ENCODE results near the gene SEL1L. TPM values are rescaled to one million over a fixed set of nuclear protein-coding genes. Genes with fewer than 3 reads are reported as not detected.

SEL1L gene
- total and polyA plus RNA-seq, 2 experiments from 2014 or later, result 21.3 to 65.7 TPM

DNA sequence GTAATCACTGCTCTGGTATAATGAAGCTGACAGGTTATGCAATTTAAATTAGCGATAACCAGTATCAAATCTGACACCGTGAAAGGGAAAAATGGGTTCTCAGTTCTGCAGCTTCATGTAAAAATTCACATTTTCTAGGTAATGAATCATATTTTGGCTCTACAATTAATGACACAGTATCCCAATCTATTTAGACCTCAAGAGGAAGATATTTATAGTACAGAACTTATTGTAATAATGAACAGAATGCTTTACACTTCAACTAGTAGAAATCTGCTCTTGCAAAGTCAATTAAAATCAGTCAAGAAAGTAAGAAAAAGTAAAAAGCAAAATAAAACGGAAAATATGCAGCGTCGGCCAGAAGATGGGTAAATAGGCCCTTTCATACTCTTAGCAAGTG, 24.3 kb downstream of the SEL1L start:
- Histone ChIP-seq H3K9me3 (ENCODE audit: low read depth) (no peaks in the 10 kb centered on the region), H3K36me3 (peaks cover 12% of the 10 kb centered on the region), H3K27me3 (no peaks in the 10 kb centered on the region)

GRCh38 chr14:81506487-81506886, 27.2 kb downstream of the SEL1L start:
- H3K27me3 ChIP-seq, result no peaks in the 10 kb centered on the region
- no peak overlapping the region for H3K27ac ChIP-seq
- TF ChIP-seq, protein P1, sequence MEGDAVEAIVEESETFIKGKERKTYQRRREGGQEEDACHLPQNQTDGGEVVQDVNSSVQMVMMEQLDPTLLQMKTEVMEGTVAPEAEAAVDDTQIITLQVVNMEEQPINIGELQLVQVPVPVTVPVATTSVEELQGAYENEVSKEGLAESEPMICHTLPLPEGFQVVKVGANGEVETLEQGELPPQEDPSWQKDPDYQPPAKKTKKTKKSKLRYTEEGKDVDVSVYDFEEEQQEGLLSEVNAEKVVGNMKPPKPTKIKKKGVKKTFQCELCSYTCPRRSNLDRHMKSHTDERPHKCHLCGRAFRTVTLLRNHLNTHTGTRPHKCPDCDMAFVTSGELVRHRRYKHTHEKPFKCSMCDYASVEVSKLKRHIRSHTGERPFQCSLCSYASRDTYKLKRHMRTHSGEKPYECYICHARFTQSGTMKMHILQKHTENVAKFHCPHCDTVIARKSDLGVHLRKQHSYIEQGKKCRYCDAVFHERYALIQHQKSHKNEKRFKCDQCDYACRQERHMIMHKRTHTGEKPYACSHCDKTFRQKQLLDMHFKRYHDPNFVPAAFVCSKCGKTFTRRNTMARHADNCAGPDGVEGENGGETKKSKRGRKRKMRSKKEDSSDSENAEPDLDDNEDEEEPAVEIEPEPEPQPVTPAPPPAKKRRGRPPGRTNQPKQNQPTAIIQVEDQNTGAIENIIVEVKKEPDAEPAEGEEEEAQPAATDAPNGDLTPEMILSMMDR (IDR thresholded peaks at IDR 0.05; ENCODE audit: low read depth, low read length), result no peak
- no peak for DNase-seq (ENCODE audit: low read depth in 1 of 2, low spot score in 1 of 2)
- H3K9me3 ChIP-seq (ENCODE audit: low read depth), result no peaks in the 10 kb centered on the region
- H3K36me3 ChIP-seq, result peaks cover 36% of the 10 kb centered on the region
- H3K4me1 ChIP-seq (ENCODE audit: low read depth), result no peaks in the 10 kb centered on the region
- no peak overlapping the region for H3K4me3 ChIP-seq

More for the DNA sequence above, 24.3 kb downstream of the SEL1L start:
- H3K4me1 ChIP-seq (ENCODE audit: low read depth), result no peaks in the 10 kb centered on the region
- no peak for DNase-seq (ENCODE audit: low read depth in 1 of 2, low spot score in 1 of 2)
- H3K4me3 ChIP-seq, result no peak overlapping the region
- TF ChIP-seq, protein P1 (IDR thresholded peaks at IDR 0.05; ENCODE audit: low read depth, low read length), result no peak
- no peak overlapping the region for H3K27ac ChIP-seq

- Histone ChIP-seq H3K4me1 (ENCODE audit: low read depth) (no peaks in the 10 kb centered on the region), H3K4me3 (no peak overlapping the region), H3K9me3 (ENCODE audit: low read depth) (no peaks in the 10 kb centered on the region), H3K27me3 (no peaks in the 10 kb centered on the region), H3K36me3 (peaks cover 43% of the 10 kb centered on the region), H3K27ac (no peak overlapping the region)
- TF ChIP-seq, protein P1 (IDR thresholded peaks at IDR 0.05; ENCODE audit: low read depth, low read length), result no peak
- no peak for DNase-seq (ENCODE audit: low read depth in 1 of 2, low spot score in 1 of 2)
Measured at GRCh38 chr14:81504864-81505263, 28.8 kb downstream of the SEL1L start.

GRCh38 chr14:81485781-81486180, 47.9 kb downstream of the SEL1L start:
- Histone ChIP-seq H3K9me3 (ENCODE audit: low read depth) (no peaks in the 10 kb centered on the region), H3K4me3 (no peak overlapping the region), H3K36me3 (peaks cover 66% of the 10 kb centered on the region), H3K4me1 (ENCODE audit: low read depth) (no peaks in the 10 kb centered on the region), H3K27me3 (no peaks in the 10 kb centered on the region), H3K27ac (no peak overlapping the region)
- no peak for DNase-seq (ENCODE audit: low read depth in 1 of 2, low spot score in 1 of 2)
- TF ChIP-seq, protein P1 (IDR thresholded peaks at IDR 0.05; ENCODE audit: low read depth, low read length), result no peak

DNA sequence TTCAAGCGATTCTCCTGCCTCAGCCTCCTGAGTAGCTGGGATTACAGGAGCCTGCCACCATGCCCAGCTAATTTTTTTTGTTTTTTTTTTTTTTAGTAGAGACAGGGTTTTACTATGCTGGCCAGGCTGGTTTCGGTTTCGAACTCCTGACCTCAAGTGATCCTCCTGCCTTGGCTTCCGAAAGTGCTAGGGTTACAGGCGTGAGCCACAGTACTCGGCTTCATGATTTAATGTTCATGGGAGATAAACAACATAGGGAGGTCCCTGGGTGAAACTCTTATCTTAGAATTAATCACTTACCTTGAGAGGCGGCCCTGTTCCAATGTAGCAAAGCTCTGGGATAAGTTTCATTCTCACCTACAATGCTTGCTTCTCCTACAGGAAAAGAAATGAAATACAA, 48.3 kb downstream of the SEL1L start:
- H3K27me3 ChIP-seq, result no peaks in the 10 kb centered on the region
- H3K9me3 ChIP-seq (ENCODE audit: low read depth), result no peaks in the 10 kb centered on the region
- H3K27ac ChIP-seq, result no peak overlapping the region
- H3K4me1 ChIP-seq (ENCODE audit: low read depth), result no peaks in the 10 kb centered on the region
- TF ChIP-seq, protein P1 (IDR thresholded peaks at IDR 0.05; ENCODE audit: low read depth, low read length), result no peak
- H3K36me3 ChIP-seq, result peaks cover 70% of the 10 kb centered on the region
- DNase-seq (ENCODE audit: low read depth in 1 of 2, low spot score in 1 of 2), result no peak
- H3K4me3 ChIP-seq, result no peak overlapping the region

GRCh38 chr14:81484120-81484519, 49.5 kb downstream of the SEL1L start:
- H3K27me3 ChIP-seq, result no peaks in the 10 kb centered on the region
- TF ChIP-seq, protein P1 (IDR thresholded peaks at IDR 0.05; ENCODE audit: low read depth, low read length), result no peak
- no peaks in the 10 kb centered on the region for H3K4me1 ChIP-seq (ENCODE audit: low read depth)
- H3K27ac ChIP-seq, result no peak overlapping the region
- H3K4me3 ChIP-seq, result no peak overlapping the region
- peaks cover 69% of the 10 kb centered on the region for H3K36me3 ChIP-seq
- no peak for DNase-seq (ENCODE audit: low read depth in 1 of 2, low spot score in 1 of 2)
- no peaks in the 10 kb centered on the region for H3K9me3 ChIP-seq (ENCODE audit: low read depth)
